ENCODE data around the gene C20orf144.

- TF ChIP-seq CTCF (conservative IDR thresholded peaks at IDR 0.05; ENCODE audit: low read length) (no peak), EZH2phosphoT487 (IDR thresholded peaks at IDR 0.05; ENCODE audit: borderline replicate concordance, low read depth, low read length) (no peak)
Measured at GRCh38 chr20:33636776-33637175, 25.4 kb upstream of the C20orf144 start.
